A549 treated with AZD2906 at 1 μM for 4 hours (cell line): ENCODE measurements around the gene ACOT4. TPM values are rescaled to one million over a fixed set of nuclear protein-coding genes. Genes with fewer than 3 reads are reported as not detected.

ENCODE experiments used
- total RNA-seq: library from RNA; stranded (reverse); fragments of 200-300 nt; extraction: Qiagen RNA extraction; gene quantifications from 5 replicates; pipeline ENCODE4 v1.2.3, GENCODE V29; 2022

Gene ACOT4, protein sequence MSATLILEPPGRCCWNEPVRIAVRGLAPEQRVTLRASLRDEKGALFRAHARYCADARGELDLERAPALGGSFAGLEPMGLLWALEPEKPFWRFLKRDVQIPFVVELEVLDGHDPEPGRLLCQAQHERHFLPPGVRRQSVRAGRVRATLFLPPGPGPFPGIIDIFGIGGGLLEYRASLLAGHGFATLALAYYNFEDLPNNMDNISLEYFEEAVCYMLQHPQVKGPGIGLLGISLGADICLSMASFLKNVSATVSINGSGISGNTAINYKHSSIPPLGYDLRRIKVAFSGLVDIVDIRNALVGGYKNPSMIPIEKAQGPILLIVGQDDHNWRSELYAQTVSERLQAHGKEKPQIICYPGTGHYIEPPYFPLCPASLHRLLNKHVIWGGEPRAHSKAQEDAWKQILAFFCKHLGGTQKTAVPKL
- 1.7 to 2.3 TPM (median 2.0 TPM) in 5 replicates for total RNA-seq

DNA sequence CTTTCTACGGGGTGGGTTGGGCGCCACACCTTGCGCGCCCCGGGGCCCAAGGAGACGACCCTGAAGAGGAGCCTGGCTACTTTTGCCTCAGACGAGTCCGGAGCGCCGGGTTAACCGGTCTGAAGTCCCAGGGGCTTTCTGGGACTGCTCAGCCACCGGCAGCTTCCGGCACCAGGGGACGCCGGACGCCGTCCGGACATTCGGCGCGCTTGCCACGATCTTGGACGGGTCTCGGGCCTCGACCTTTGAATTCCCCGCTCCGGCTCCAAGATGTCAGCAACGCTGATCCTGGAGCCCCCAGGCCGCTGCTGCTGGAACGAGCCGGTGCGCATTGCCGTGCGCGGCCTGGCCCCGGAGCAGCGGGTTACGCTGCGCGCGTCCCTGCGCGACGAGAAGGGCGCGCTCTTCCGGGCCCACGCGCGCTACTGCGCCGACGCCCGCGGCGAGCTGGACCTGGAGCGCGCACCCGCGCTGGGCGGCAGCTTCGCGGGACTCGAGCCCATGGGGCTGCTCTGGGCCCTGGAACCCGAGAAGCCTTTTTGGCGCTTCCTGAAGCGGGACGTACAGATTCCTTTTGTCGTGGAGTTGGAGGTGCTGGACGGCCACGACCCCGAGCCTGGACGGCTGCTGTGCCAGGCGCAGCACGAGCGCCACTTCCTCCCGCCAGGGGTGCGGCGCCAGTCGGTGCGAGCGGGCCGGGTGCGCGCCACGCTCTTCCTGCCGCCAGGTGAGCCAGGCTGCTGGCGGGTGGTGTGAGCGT, at the start of gene ACOT4:
Gene ACOT4 (plus strand): TSS at position 184 of the 760 bp plus-strand sequence. CDS start 87 bp downstream, at position 271.

GRCh38 chr14:73569185-73569958, 22.3 kb upstream of the ACOT4 start, which contains the start of gene ACOT2:
ACOT2 (plus strand) TSS chr14:73569213; CDS start chr14:73569241, 28 bp downstream.

GRCh38 chr14:73612339-73613045, 20.8 kb downstream of the ACOT4 start, which contains the start of gene ACOT6:
ACOT6 (plus strand) TSS chr14:73612517; CDS start chr14:73612572, 55 bp downstream.

GRCh38 chr14:73644531-73645247, 53.0 kb downstream of the ACOT4 start, which contains the start of gene DNAL1:
DNAL1 (plus strand) TSS chr14:73644986; CDS start chr14:73645040, 54 bp downstream.

Other genes with a start within 250 kb of the ACOT4 start
- 35.2 to 40.2 TPM (median 38.8 TPM) in 5 replicates for gene NUMB, start 133.3 kb upstream of the ACOT4 start, total RNA-seq
- gene RIOX1, start 100.9 kb upstream of the ACOT4 start, total RNA-seq, result 20.1 to 24.8 TPM (median 24.3 TPM) in 5 replicates
- 6.3 to 8.4 TPM (median 7.4 TPM) in 5 replicates for gene ACOT1, start 54.7 kb upstream of the ACOT4 start, total RNA-seq
- gene HEATR4, start 32.9 kb upstream of the ACOT4 start, total RNA-seq, result 0.03 to 0.10 TPM (median 0.06 TPM) in 4 of 5 replicates, not detected in the other
- 44.7 to 54.3 TPM (median 52.7 TPM) in 5 replicates for gene ACOT2, start 22.7 kb upstream of the ACOT4 start, total RNA-seq
- gene ACOT6, start 20.6 kb downstream of the ACOT4 start, total RNA-seq, result not detected in 5 replicates
- gene DNAL1, start 53.1 kb downstream of the ACOT4 start, total RNA-seq, result 7.7 to 10.5 TPM (median 8.6 TPM) in 5 replicates
- gene PNMA1, start 122.5 kb downstream of the ACOT4 start, total RNA-seq, result 57.4 to 63.7 TPM (median 59.9 TPM) in 5 replicates